HepG2 (cell line): ENCODE measurements around the gene MTTP.

Experiments
- ARNT ChIP-seq: fragments of 450-650 bp; IDR thresholded peaks from 2 replicates; pipeline ENCODE4 v1.6.1; 2017
- EP300 ChIP-seq, 3 experiments: sonication (generic) in 1 of 3; formaldehyde crosslinking in 1 of 3; IDR thresholded peaks; 2 replicates each; pipeline versions ENCODE4 v1.5.1 to v1.6.1; 2011 to 2020; ENCODE audit warnings: low read depth in 2 of 3, low read length in 2 of 3, borderline replicate concordance in 1 of 3, improper control_type of control experiment in 1 of 3, mild to moderate bottlenecking in 1 of 3, missing genetic modification reagents in 1 of 3, moderate library complexity in 1 of 3
- GATA4 ChIP-seq: sonication (generic); IDR thresholded peaks from 2 replicates; pipeline ENCODE4 v1.6.1; 2016; ENCODE audit warnings: antibody characterized with exemption, low read depth, borderline replicate concordance
- NBN ChIP-seq: fragments of 450-650 bp; conservative IDR thresholded peaks from 2 replicates; pipeline ENCODE4 v1.6.1; 2017
- TMF1 ChIP-seq: sonication (generic); formaldehyde crosslinking; IDR thresholded peaks from 2 replicates; pipeline ENCODE4 v1.8.1; 2022; ENCODE audit warnings: low read depth, missing genetic modification reagents
- ZNF207 ChIP-seq: fragments of 450-650 bp; IDR thresholded peaks from 2 replicates; pipeline ENCODE4 v1.6.1; 2016; ENCODE audit warnings: antibody characterized with exemption, borderline replicate concordance
- ZNF331 ChIP-seq: sonication (generic); formaldehyde crosslinking; IDR thresholded peaks from 2 replicates; pipeline ENCODE4 v1.4.0; 2020; ENCODE audit warnings: missing genetic modification reagents
- TF ChIP-seq, protein P1 (sequence below): IDR thresholded peaks from 2 replicates; pipeline ENCODE4 v1.6.1; 2016; ENCODE audit warnings: missing biosample characterization, missing genetic modification reagents, low read depth
- TF ChIP-seq, protein P2 (sequence below): sonication (generic); formaldehyde crosslinking; IDR thresholded peaks from 2 replicates; pipeline ENCODE4 v1.4.0; 2020; ENCODE audit warnings: missing genetic modification reagents
- TF ChIP-seq, protein P3 (sequence below): sonication (generic); formaldehyde crosslinking; IDR thresholded peaks from 2 replicates; pipeline ENCODE4 v1.5.0; 2020; ENCODE audit warnings: mild to moderate bottlenecking, missing genetic modification reagents, moderate library complexity
- TF ChIP-seq, protein P4 (sequence below): sonication (generic); formaldehyde crosslinking; IDR thresholded peaks from 2 replicates; pipeline ENCODE4 v1.4.0; 2020; ENCODE audit warnings: missing genetic modification reagents
- TF ChIP-seq, protein P5 (sequence below): sonication (generic); formaldehyde crosslinking; IDR thresholded peaks from 2 replicates; pipeline ENCODE4 v1.4.0; 2020; ENCODE audit warnings: missing genetic modification reagents
- TF ChIP-seq, protein P6 (sequence below): IDR thresholded peaks from 2 replicates; pipeline ENCODE4 v1.6.1; 2016; ENCODE audit warnings: low read depth

DNA sequence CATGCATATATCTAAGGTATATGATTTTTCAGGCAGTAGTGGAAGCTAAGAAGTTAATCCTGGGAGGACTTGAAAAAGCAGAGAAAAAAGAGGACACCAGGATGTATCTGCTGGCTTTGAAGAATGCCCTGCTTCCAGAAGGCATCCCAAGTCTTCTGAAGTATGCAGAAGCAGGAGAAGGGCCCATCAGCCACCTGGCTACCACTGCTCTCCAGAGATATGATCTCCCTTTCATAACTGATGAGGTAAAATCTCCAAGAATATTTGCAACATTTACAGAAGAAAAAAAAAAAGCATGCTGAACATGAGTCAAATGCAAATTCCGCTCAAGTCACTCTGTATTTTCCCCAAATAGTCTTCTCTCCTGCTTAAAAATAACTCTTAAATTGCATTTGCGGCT, 32.1 kb downstream of the MTTP start:
- no peak for TF ChIP-seq NBN
- no peak for TF ChIP-seq ARNT
- no peak for TF ChIP-seq GATA4
- TF ChIP-seq, protein P1, sequence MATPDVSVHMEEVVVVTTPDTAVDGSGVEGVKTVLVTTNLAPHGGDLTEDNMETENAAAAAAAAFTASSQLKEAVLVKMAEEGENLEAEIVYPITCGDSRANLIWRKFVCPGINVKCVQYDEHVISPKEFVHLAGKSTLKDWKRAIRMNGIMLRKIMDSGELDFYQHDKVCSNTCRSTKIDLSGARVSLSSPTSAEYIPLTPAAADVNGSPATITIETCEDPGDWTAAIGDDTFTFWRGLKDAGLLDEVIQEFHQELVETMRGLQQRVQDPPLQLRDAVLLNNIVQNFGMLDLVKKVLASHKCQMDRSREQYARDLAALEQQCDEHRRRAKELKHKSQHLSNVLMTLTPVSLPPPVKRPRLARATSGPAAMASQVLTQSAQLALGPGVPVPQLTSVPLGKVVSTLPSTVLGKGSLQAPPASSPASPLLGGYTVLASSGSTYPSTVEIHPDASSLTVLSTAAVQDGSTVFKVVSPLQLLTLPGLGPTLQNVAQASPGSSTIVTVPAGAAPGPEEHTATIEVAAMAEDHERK (CRISPR knock-in tag) = no peak
- TF ChIP-seq, protein P2, sequence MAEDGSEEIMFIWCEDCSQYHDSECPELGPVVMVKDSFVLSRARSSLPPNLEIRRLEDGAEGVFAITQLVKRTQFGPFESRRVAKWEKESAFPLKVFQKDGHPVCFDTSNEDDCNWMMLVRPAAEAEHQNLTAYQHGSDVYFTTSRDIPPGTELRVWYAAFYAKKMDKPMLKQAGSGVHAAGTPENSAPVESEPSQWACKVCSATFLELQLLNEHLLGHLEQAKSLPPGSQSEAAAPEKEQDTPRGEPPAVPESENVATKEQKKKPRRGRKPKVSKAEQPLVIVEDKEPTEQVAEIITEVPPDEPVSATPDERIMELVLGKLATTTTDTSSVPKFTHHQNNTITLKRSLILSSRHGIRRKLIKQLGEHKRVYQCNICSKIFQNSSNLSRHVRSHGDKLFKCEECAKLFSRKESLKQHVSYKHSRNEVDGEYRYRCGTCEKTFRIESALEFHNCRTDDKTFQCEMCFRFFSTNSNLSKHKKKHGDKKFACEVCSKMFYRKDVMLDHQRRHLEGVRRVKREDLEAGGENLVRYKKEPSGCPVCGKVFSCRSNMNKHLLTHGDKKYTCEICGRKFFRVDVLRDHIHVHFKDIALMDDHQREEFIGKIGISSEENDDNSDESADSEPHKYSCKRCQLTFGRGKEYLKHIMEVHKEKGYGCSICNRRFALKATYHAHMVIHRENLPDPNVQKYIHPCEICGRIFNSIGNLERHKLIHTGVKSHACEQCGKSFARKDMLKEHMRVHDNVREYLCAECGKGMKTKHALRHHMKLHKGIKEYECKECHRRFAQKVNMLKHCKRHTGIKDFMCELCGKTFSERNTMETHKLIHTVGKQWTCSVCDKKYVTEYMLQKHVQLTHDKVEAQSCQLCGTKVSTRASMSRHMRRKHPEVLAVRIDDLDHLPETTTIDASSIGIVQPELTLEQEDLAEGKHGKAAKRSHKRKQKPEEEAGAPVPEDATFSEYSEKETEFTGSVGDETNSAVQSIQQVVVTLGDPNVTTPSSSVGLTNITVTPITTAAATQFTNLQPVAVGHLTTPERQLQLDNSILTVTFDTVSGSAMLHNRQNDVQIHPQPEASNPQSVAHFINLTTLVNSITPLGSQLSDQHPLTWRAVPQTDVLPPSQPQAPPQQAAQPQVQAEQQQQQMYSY = no peak
- TF ChIP-seq TMF1 (CRISPR knock-in tag) = no peak
- TF ChIP-seq, protein P3, sequence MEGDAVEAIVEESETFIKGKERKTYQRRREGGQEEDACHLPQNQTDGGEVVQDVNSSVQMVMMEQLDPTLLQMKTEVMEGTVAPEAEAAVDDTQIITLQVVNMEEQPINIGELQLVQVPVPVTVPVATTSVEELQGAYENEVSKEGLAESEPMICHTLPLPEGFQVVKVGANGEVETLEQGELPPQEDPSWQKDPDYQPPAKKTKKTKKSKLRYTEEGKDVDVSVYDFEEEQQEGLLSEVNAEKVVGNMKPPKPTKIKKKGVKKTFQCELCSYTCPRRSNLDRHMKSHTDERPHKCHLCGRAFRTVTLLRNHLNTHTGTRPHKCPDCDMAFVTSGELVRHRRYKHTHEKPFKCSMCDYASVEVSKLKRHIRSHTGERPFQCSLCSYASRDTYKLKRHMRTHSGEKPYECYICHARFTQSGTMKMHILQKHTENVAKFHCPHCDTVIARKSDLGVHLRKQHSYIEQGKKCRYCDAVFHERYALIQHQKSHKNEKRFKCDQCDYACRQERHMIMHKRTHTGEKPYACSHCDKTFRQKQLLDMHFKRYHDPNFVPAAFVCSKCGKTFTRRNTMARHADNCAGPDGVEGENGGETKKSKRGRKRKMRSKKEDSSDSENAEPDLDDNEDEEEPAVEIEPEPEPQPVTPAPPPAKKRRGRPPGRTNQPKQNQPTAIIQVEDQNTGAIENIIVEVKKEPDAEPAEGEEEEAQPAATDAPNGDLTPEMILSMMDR (CRISPR knock-in tag) = no peak
- TF ChIP-seq, protein P4, sequence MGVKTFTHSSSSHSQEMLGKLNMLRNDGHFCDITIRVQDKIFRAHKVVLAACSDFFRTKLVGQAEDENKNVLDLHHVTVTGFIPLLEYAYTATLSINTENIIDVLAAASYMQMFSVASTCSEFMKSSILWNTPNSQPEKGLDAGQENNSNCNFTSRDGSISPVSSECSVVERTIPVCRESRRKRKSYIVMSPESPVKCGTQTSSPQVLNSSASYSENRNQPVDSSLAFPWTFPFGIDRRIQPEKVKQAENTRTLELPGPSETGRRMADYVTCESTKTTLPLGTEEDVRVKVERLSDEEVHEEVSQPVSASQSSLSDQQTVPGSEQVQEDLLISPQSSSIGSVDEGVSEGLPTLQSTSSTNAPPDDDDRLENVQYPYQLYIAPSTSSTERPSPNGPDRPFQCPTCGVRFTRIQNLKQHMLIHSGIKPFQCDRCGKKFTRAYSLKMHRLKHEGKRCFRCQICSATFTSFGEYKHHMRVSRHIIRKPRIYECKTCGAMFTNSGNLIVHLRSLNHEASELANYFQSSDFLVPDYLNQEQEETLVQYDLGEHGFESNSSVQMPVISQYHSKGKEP (CRISPR knock-in tag) = no peak
- TF ChIP-seq ZNF207 = no peak
- TF ChIP-seq, protein P5, sequence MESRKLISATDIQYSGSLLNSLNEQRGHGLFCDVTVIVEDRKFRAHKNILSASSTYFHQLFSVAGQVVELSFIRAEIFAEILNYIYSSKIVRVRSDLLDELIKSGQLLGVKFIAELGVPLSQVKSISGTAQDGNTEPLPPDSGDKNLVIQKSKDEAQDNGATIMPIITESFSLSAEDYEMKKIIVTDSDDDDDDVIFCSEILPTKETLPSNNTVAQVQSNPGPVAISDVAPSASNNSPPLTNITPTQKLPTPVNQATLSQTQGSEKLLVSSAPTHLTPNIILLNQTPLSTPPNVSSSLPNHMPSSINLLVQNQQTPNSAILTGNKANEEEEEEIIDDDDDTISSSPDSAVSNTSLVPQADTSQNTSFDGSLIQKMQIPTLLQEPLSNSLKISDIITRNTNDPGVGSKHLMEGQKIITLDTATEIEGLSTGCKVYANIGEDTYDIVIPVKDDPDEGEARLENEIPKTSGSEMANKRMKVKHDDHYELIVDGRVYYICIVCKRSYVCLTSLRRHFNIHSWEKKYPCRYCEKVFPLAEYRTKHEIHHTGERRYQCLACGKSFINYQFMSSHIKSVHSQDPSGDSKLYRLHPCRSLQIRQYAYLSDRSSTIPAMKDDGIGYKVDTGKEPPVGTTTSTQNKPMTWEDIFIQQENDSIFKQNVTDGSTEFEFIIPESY (CRISPR knock-in tag) = no peak
- TF ChIP-seq, protein P6, sequence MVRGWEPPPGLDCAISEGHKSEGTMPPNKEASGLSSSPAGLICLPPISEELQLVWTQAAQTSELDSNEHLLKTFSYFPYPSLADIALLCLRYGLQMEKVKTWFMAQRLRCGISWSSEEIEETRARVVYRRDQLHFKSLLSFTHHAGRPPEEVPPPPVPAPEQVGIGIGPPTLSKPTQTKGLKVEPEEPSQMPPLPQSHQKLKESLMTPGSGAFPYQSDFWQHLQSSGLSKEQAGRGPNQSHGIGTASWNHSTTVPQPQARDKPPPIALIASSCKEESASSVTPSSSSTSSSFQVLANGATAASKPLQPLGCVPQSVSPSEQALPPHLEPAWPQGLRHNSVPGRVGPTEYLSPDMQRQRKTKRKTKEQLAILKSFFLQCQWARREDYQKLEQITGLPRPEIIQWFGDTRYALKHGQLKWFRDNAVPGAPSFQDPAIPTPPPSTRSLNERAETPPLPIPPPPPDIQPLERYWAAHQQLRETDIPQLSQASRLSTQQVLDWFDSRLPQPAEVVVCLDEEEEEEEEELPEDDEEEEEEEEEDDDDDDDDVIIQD = no peak
- TF ChIP-seq EP300 (IDR thresholded peaks at IDR 0.05; ENCODE audit: low read depth in 2 of 2, low read length in 2 of 2) = no peak
- TF ChIP-seq EP300 (CRISPR knock-in tag; IDR thresholded peaks at IDR 0.05; ENCODE audit: borderline replicate concordance) = no peak
- no peak for TF ChIP-seq ZNF331 (CRISPR knock-in tag)
